ENCODE data around the gene CTIF. TPM values are rescaled to one million over a fixed set of nuclear protein-coding genes. Genes with fewer than 3 reads are reported as not detected.
"Not testable (repeated sequence)": the region's sequence is repeated elsewhere in the genome, so short reads cannot be mapped to it uniquely, and the experiment has no call there.

CTIF gene
- polyA plus RNA-seq, 1 of the 3 experiments (the other 2 are of a cell fraction): 47.2 TPM

GRCh38 chr18:48715711-48716361 lies 177.0 kb downstream of the CTIF start (continued):
- no peak for TF ChIP-seq CHD2 (IDR thresholded peaks at IDR 0.05; ENCODE audit: low read length, partially characterized antibody)
- no peak for TF ChIP-seq USF2 (IDR thresholded peaks at IDR 0.05; ENCODE audit: borderline replicate concordance, low read depth, low read length)
- no peak for TF ChIP-seq EP300 (IDR thresholded peaks at IDR 0.05; ENCODE audit: borderline replicate concordance in 1 of 2, low read depth in 1 of 2, low read length in 1 of 2)
- TF ChIP-seq REST (IDR thresholded peaks at IDR 0.05; ENCODE audit: low read depth, low read length): no peak

- H3K27me3 ChIP-seq (ENCODE audit: insufficient read depth); POLR2A ChIA-PET; H3K9ac ChIP-seq; H3K27ac ChIP-seq (ENCODE audit: low read depth in 2 of 2, low read length in 1 of 2); H3K9me2 ChIP-seq; H3F3A ChIP-seq (replicated peaks; ENCODE audit: insufficient read depth); DNase-seq; H3K4me3 ChIP-seq (ENCODE audit: low read depth in 2 of 2, low read length in 1 of 2); H3K9me3 ChIP-seq; H2AFZ ChIP-seq (ENCODE audit: low read depth); H3K4me2 ChIP-seq: not testable (repeated sequence)
- WGBS (ENCODE audit: low lambda C conversion rate): 96% methylated on average over 9 of the region's 9 CpGs
- CTCF ChIA-PET: interaction anchor here (1.2 kb wide), 1 partner anchor 60 kb away, joined by 4 read pairs; no protein-coding TSS in a partner anchor
- peaks cover 46% of the 10 kb centered on the region for H3K79me2 ChIP-seq (ENCODE audit: insufficient read depth)
- peaks cover 12% of the 10 kb centered on the region; the same call in 1 of the 2 replicates for H4K20me1 ChIP-seq (ENCODE audit: insufficient read depth)
- H3K4me1 ChIP-seq (ENCODE audit: control insufficient read depth in 1 of 2, insufficient read depth in 2 of 2, low read depth in 1 of 2, low read length in 1 of 2): peaks cover 19 to 40% of the 10 kb centered on the region in 2 experiments
- peaks cover 9 to 41% of the 10 kb centered on the region in 2 experiments for H3K36me3 ChIP-seq (replicated peaks in 1 of 2; ENCODE audit: control insufficient read depth in 1 of 2, insufficient read depth in 2 of 2, low read length in 1 of 2)
These were observed 178.4 kb downstream of the CTIF start for GRCh38 chr18:48717227-48717626.

- Histone ChIP-seq H3K27ac (ENCODE audit: low read depth in 2 of 2, low read length in 1 of 2) (no peak overlapping the region), H3F3A (replicated peaks; ENCODE audit: insufficient read depth) (peaks cover 10% of the 10 kb centered on the region), H3K36me3 (replicated peaks in 1 of 2; ENCODE audit: control insufficient read depth in 1 of 2, insufficient read depth in 2 of 2, low read length in 1 of 2) (peaks cover 9 to 43% of the 10 kb centered on the region in 2 experiments), H3K4me3 (ENCODE audit: low read depth in 2 of 2, low read length in 1 of 2) (no peak overlapping the region), H3K27me3 (ENCODE audit: insufficient read depth) (no peaks in the 10 kb centered on the region), H3K4me2 (no peak overlapping the region), H3K9me2 (no peaks in the 10 kb centered on the region), H3K9ac (no peak overlapping the region), H2AFZ (ENCODE audit: low read depth) (no peak overlapping the region), H3K4me1 (ENCODE audit: control insufficient read depth in 1 of 2, insufficient read depth in 2 of 2, low read depth in 1 of 2, low read length in 1 of 2) (peaks cover 19 to 36% of the 10 kb centered on the region in 2 experiments), H3K9me3 (no peaks in the 10 kb centered on the region), H3K79me2 (ENCODE audit: insufficient read depth) (peaks cover 42% of the 10 kb centered on the region), H4K20me1 (ENCODE audit: insufficient read depth) (peaks cover 12% of the 10 kb centered on the region; the same call in 1 of the 2 replicates)
- no peak for DNase-seq
- WGBS (ENCODE audit: low lambda C conversion rate): 95% methylated on average over 10 of the region's 10 CpGs
- ChIA-PET CTCF (interaction anchor here (0.9 to 1.0 kb wide), 2 partner anchors 30 to 37 kb away, joined by 3 read pairs; no protein-coding TSS in a partner anchor), POLR2A (no interaction called here)
- TF ChIP-seq TAF1 (IDR thresholded peaks at IDR 0.05; ENCODE audit: borderline replicate concordance, low read depth, low read length) (no peak), GABPA (IDR thresholded peaks at IDR 0.05; ENCODE audit: low read depth) (no peak), NFIC (IDR thresholded peaks at IDR 0.05; ENCODE audit: borderline replicate concordance) (no peak), REST (IDR thresholded peaks at IDR 0.05; ENCODE audit: low read depth, low read length) (no peak), ZBTB33 (IDR thresholded peaks at IDR 0.05; ENCODE audit: borderline replicate concordance, low read depth) (no peak), GATA2 (CRISPR knock-in tag; IDR thresholded peaks at IDR 0.05) (no peak), RAD21 (IDR thresholded peaks at IDR 0.05; ENCODE audit: low read length) (no peak), SMC3 (IDR thresholded peaks at IDR 0.05; ENCODE audit: low read depth, low read length) (no peak)
These were observed 179.6 kb downstream of the CTIF start for GRCh38 chr18:48718251-48718959.

Data from SK-N-SH (cell line).